Stimulated activated CD8-positive, alpha-beta memory T cell treated with anti-CD3 and anti-CD28 coated beads, Interleukin-2, amount 100 ng/mL, for 48 hours (primary cell): ENCODE data around the gene TEDC2.

Experiments used
- DNase-seq, 2 donors: peaks; one replicate each; pipeline ENCODE4 v3.0.0-alpha.2; 2020; ENCODE audit warnings: low read depth in 2 of 2

The TEDC2 gene

GRCh38 chr16:2513405-2514332 is 53.8 kb downstream of the TEDC2 start, which contains the start of gene ATP6V0C:
Gene ATP6V0C, plus strand, starts transcription at chr16:2513952. Its CDS starts 152 bp downstream, at chr16:2514104.
- peak; percentile 84 for DNase-seq
